Brain microvascular endothelial cell (primary cell): ENCODE data around the gene SBK2.
A peak's percentile ranks its signal among the peaks of the same experiment; 100 is the strongest.

Source experiments
- DNase-seq: peaks from one replicate; pipeline ENCODE4 v3.0.0-alpha.2; 2020
- H3K27ac ChIP-seq: fragments of 250-450 bp; sonication (Bioruptor Pico); 2 replicates; pipeline ENCODE4 v1.5.1; 2020; ENCODE audit warnings: mild to moderate bottlenecking, moderate library complexity
- H3K27me3 ChIP-seq: fragments of 250-450 bp; sonication (Bioruptor Pico); replicated peaks from 2 replicates; pipeline ENCODE4 v1.5.1; 2020; ENCODE audit warnings: mild to moderate bottlenecking
- H3K36me3 ChIP-seq: fragments of 250-450 bp; sonication (Bioruptor Pico); replicated peaks from 2 replicates; pipeline ENCODE4 v1.5.1; 2020; ENCODE audit warnings: mild to moderate bottlenecking
- H3K4me3 ChIP-seq: 2 replicates; pipeline ENCODE4 v1.5.1; 2011; ENCODE audit warnings: low read depth, mild to moderate bottlenecking, control low read depth, low read length, moderate library complexity
- in situ Hi-C: cut with HindIII; loops from 2 replicates; pipeline ENCODE4 v1.10.0; 2017; ENCODE audit warnings: low sequenced_read_pairs, low pct_ligation_motif_present
- TF ChIP-seq, protein P1 (sequence below): IDR thresholded peaks from 2 replicates; pipeline ENCODE4 v1.5.1; 2011; ENCODE audit warnings: low read depth, mild to moderate bottlenecking, moderate library complexity, low read length, control low read depth, inconsistent platforms; ENCODE audit errors: missing control alignments

Gene SBK2

DNA sequence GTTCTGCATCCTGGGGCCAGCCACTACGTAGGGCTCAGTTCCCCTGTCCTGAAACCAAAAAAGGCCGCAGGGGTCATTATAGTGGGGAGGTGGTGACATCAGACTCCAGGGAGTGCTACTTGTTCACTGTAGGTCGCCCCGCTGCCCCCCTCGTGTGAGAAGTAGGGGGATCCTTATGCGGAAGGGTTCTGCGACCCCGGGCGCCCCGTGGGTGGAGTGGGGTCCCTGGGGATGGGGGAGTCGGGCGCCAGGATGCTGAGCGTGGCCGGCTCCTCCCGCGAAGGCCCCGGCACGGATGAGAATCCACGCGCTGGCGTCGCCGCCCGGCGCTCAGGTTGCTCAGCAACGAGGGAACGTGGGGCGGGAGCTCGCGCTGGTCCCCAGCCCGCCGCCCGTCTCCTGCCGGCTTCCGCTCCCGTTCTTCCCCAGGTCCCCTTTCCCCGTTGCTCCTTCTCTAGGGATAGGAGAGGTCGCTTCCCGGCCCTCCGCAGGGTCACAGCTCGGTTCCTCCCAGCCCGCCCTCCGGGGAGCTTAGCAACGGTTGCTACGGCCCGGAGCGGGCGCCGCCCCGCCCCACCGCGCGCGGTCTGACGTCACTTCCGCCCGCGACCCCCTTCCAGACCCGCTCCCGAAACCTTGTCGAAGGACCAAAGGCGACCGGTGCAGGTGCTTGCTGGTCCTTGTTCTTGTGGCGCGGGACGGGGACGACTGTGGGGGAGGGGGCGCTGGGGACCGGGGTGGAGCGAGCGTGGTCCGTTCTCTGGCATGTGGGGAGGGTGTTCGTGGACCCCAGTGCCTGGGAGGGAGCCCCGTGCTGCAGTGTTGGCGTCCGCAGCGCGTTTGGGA is 52.1 kb downstream of the SBK2 start, which contains the start of gene NAT14:
TSS of gene NAT14 (plus strand) at position 596 of the 846 bp plus-strand sequence. CDS start 521 bp downstream, outside the sequence.
- in situ Hi-C loops = no loop called here
- Histone ChIP-seq H3K27ac (peak within 1 kb of the TSS; percentile 57), H3K36me3 (peaks cover 9% of the 10 kb centered on the region), H3K4me3 (peak within 1 kb of the TSS; percentile 68), H3K27me3 (no peaks in the 10 kb centered on the region)
- TF ChIP-seq, protein P1, sequence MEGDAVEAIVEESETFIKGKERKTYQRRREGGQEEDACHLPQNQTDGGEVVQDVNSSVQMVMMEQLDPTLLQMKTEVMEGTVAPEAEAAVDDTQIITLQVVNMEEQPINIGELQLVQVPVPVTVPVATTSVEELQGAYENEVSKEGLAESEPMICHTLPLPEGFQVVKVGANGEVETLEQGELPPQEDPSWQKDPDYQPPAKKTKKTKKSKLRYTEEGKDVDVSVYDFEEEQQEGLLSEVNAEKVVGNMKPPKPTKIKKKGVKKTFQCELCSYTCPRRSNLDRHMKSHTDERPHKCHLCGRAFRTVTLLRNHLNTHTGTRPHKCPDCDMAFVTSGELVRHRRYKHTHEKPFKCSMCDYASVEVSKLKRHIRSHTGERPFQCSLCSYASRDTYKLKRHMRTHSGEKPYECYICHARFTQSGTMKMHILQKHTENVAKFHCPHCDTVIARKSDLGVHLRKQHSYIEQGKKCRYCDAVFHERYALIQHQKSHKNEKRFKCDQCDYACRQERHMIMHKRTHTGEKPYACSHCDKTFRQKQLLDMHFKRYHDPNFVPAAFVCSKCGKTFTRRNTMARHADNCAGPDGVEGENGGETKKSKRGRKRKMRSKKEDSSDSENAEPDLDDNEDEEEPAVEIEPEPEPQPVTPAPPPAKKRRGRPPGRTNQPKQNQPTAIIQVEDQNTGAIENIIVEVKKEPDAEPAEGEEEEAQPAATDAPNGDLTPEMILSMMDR = no peak
- no peak for DNase-seq

DNA sequence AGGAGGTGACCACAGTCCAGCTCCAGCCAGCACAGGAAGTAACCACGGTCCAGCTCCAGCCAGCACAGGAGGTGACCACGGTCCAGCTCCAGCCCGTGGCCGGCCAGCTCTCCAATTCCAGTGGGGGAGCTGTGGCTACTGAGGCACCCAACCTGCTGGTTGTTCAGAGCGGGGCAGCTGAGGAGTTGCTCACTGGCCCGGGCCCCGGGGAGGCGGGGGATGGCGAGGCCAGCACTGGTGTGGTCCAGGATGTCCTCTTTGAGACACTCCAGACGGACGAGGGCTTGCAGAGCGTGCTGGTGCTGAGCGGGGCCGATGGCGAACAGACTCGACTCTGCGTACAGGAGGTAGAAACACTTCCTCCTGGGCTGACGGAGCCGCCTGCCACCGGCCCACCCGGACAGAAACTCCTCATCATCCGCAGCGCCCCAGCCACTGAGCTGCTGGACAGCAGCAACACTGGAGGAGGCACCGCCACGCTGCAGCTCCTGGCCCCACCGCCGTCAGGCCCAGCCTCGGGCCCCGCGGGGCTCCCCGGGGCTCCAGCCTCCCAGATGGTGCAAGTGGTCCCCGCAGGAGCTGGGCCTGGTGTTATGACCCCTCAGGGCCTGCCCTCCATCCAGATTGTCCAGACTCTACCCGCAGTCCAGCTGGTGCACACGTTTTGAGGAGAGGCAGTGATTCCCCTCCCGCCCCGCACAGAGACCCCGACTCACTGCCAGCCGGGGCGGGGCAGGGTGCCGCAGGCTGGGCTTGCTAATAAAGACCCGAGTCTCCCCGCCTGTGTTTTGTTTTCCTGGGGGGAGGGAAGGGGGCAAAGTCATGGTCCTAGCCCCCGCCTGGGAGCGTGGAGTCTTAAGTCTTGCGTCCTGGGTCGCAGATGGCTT is 53.0 kb downstream of the SBK2 start:
- in situ Hi-C loops = no loop called here
- no peak for DNase-seq
- Histone ChIP-seq H3K36me3 (peaks cover 9% of the 10 kb centered on the region), H3K4me3 (peak overlapping the region; percentile 68), H3K27me3 (no peaks in the 10 kb centered on the region), H3K27ac (no peak overlapping the region)
- TF ChIP-seq, protein P1 = no peak

DNA sequence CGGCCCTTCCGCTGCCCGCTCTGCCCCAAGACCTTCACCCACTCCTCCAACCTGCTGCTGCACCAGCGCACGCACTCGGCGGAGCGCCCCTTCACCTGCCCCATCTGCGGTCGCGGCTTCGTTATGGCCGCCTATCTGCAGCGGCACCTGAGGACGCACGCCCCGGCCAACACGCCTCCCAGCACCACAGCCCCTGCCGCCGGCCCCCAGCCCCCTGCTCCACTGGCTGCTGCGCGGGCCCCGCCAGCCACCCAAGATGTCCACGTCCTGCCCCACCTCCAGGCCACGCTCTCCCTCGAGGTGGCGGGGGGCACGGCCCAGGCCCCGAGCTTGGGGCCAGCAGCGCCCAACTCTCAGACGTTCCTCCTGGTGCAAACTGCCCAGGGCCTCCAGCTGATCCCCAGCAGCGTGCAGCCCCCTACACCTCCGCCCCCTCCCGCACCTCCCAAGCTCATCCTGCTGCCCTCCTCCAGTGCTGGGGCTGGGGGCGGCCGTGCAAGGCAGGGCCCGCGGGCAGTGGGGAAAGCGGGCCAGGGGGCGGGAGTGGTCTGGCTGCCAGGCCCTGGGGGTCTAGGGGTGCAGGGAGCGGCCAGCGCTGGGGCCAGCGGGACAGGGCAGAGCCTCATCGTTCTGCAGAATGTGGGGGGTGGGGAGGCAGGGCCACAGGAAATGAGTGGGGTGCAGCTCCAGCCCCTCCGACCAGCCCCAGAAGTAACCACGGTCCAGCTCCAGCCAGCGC is 53.8 kb downstream of the SBK2 start:
- DNase-seq = no peak
- in situ Hi-C loops = no loop called here
- Histone ChIP-seq H3K27ac (no peak overlapping the region), H3K36me3 (peaks cover 9% of the 10 kb centered on the region), H3K4me3 (no peak overlapping the region), H3K27me3 (no peaks in the 10 kb centered on the region)
- TF ChIP-seq, protein P1 = no peak

DNA sequence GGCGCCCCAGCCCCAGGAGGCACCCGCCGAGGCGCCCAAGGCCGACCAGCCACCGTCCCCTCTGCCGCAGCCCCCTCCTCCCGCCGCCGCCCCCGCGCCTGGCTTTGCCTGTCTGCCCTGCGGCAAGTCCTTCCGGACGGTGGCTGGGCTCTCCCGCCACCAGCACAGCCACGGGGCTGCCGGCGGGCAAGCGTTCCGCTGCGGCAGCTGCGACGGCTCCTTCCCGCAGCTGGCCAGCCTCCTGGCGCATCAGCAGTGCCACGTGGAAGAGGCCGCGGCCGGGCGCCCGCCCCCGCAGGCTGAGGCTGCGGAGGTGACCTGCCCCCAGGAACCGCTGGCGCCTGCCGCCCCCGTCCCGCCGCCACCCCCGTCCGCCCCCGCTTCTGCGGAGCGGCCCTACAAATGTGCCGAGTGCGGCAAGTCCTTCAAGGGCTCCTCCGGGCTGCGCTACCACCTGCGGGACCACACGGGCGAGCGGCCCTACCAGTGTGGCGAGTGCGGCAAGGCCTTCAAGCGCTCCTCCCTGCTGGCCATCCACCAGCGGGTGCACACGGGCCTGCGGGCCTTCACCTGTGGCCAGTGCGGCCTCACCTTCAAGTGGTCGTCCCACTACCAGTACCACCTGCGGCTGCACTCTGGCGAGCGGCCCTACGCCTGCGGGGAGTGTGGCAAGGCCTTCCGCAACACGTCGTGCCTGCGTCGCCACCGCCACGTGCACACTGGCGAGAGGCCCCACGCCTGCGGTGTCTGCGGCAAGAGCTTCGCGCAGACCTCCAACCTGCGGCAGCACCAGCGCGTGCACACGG is 54.6 kb downstream of the SBK2 start:
- no peak overlapping the region for H3K27ac ChIP-seq

DNA sequence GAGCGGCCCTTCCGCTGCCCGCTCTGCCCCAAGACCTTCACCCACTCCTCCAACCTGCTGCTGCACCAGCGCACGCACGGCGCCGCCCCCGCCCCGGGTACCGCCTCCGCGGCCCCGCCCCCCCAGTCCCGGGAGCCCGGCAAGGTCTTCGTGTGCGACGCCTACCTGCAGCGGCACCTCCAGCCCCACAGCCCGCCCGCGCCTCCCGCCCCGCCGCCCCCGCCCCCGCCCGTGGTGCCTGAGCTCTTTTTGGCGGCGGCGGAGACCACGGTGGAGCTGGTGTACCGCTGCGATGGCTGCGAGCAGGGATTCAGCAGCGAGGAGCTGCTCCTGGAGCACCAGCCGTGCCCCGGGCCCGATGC is 55.2 kb downstream of the SBK2 start:
- Histone ChIP-seq H3K4me3 (no peak overlapping the region), H3K27ac (no peak overlapping the region), H3K36me3 (peaks cover 9% of the 10 kb centered on the region), H3K27me3 (no peaks in the 10 kb centered on the region)
- no peak for DNase-seq
- TF ChIP-seq, protein P1 = no peak
- in situ Hi-C loops = no loop called here

More for the DNA sequence above, 54.6 kb downstream of the SBK2 start:
- Histone ChIP-seq H3K27me3 (no peaks in the 10 kb centered on the region), H3K36me3 (peaks cover 9% of the 10 kb centered on the region), H3K4me3 (no peak overlapping the region)
- in situ Hi-C loops = no loop called here
- TF ChIP-seq, protein P1 = no peak
- no peak for DNase-seq
